Measurements from ENCODE around the gene RNF115.

Gene RNF115

DNA sequence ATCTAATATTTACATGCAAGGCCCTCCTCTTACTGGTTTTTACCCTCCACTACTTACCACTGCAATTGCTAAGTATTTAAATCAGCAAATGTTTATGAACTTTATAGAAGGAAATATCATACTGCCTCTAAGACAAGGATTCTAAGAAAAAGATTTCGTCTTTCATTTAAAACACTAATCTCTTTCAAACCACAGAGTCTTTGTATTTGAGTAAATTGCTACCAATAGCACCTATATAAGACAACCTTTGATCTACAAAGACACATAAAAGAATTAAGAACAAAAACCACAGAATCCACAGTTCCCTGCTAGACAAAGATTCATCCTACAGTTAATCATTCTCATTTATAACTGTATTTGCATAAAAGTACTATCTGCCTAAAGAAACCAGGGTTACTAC is 37.6 kb downstream of the RNF115 start:
- no peak overlapping the region for H3K4ac ChIP-seq (ENCODE audit: low read length)
- no peak overlapping the region for H3K27ac ChIP-seq (replicated peaks; ENCODE audit: low read length)
- WGBS, 2 donors (ENCODE audit: extremely low coverage in 2 of 2, insufficient read length in 2 of 2, insufficient replicate concordance in 1 of 2), result no CpG with 5 or more reads among the region's 1 CpG

DNA sequence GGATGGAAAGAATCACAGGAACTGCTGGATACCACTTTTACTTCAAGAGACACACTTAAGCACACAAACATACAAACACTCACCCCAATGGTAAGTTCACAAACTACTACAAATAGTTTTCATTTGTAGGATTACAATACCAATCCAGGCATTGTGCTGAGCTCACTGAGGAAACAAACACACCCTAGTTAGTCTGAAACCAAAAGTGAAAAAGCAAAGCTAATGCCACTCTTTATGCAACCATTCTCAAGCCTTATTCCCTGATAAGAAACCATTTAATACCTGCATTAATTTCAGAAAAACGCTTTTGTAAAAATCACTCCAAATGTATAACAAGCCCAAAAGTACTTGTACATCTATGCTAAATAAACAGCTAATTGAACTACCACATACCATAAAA is 38.3 kb downstream of the RNF115 start:
- no CpG with 5 or more reads among the region's 1 CpG for WGBS, 2 donors (ENCODE audit: extremely low coverage in 2 of 2, insufficient read length in 2 of 2, insufficient replicate concordance in 1 of 2)

More for the DNA sequence above, 37.6 kb downstream of the RNF115 start:
- no peaks in the 10 kb centered on the region for H3K9me3 ChIP-seq (replicated peaks in 1 of 2; ENCODE audit: control insufficient read depth in 2 of 2, insufficient read depth in 1 of 2, low read depth in 1 of 2, low read length in 2 of 2)
- H3K79me1 ChIP-seq (ENCODE audit: low read depth, low read length), result no peaks in the 10 kb centered on the region
- no peak overlapping the region for H2BK12ac ChIP-seq (ENCODE audit: low read length)
- H4K91ac ChIP-seq (ENCODE audit: low read depth, low read length, poor library complexity), result no peak overlapping the region
- no peak overlapping the region for H3K9ac ChIP-seq (ENCODE audit: low read depth, low read length, poor library complexity)
- no peak overlapping the region for H2BK5ac ChIP-seq (ENCODE audit: low read length)
- H3K23ac ChIP-seq (ENCODE audit: low read depth, low read length, poor library complexity), result no peak overlapping the region
- H2AFZ ChIP-seq (ENCODE audit: low read length), result no peak overlapping the region
- H3K14ac ChIP-seq (ENCODE audit: low read length), result no peak overlapping the region
- DNase-seq (ENCODE audit: low spot score), result no peak
- H4K8ac ChIP-seq (ENCODE audit: low read depth, low read length), result no peak overlapping the region
- H2AK5ac ChIP-seq (ENCODE audit: low read depth, low read length), result no peak overlapping the region
- no peaks in the 10 kb centered on the region for H3K27me3 ChIP-seq (ENCODE audit: control insufficient read depth in 3 of 3, insufficient read depth in 3 of 3, low read depth in 1 of 3, low read length in 3 of 3)
- H3K4me2 ChIP-seq (ENCODE audit: insufficient read depth, low read length, poor library complexity, severe bottlenecking), result no peak overlapping the region
- H3K4me1 ChIP-seq (ENCODE audit: control insufficient read depth in 2 of 2, insufficient read depth in 1 of 2, low read depth in 1 of 2, low read length in 2 of 2), result no peaks in the 10 kb centered on the region
- H3K4me3 ChIP-seq (ENCODE audit: low read length in 2 of 2), result no peak overlapping the region
- H3K36me3 ChIP-seq (replicated peaks in 1 of 2; ENCODE audit: control insufficient read depth in 2 of 2, insufficient read depth in 2 of 2, low read length in 2 of 2), result peaks cover 2 to 38% of the 10 kb centered on the region in 2 donors
- no peak overlapping the region for H3K18ac ChIP-seq (ENCODE audit: low read length)
- no peak overlapping the region for H2BK15ac ChIP-seq (ENCODE audit: low read length)
- no peak overlapping the region for H2BK120ac ChIP-seq (ENCODE audit: low read depth, low read length)

DNA sequence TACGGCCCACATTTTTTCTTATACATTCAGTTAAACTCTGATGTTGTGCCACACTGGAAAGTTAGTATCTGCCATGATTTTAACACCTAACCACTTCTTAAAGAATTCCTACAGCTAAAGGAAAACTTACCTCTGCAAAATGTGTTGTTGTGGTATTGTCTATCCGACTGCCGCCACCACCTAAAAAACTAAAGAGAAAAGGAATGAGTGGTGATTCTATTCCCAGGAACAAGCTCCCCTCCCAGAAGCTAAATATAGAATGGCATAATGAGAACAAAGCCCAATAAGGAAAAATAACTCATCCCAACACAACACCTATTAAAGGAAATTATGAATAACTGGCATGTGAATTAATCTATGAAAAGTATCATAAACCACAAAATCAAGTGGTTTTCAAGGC is 39.5 kb downstream of the RNF115 start:
- H2BK15ac ChIP-seq (ENCODE audit: low read length), result no peak overlapping the region
- H3K36me3 ChIP-seq (replicated peaks in 1 of 2; ENCODE audit: control insufficient read depth in 2 of 2, insufficient read depth in 2 of 2, low read length in 2 of 2), result peaks cover 2 to 45% of the 10 kb centered on the region in 2 donors
- H3K4me2 ChIP-seq (ENCODE audit: insufficient read depth, low read length, poor library complexity, severe bottlenecking), result no peak overlapping the region
- H3K9ac ChIP-seq (ENCODE audit: low read depth, low read length, poor library complexity), result no peak overlapping the region
- no CpG with 5 or more reads among the region's 3 CpGs for WGBS, 2 donors (ENCODE audit: extremely low coverage in 2 of 2, insufficient read length in 2 of 2, insufficient replicate concordance in 1 of 2)
- H2BK12ac ChIP-seq (ENCODE audit: low read length), result no peak overlapping the region
- no peak for DNase-seq (ENCODE audit: low spot score)
- H3K79me1 ChIP-seq (ENCODE audit: low read depth, low read length), result no peaks in the 10 kb centered on the region
- H3K23ac ChIP-seq (ENCODE audit: low read depth, low read length, poor library complexity), result no peak overlapping the region
- H2AFZ ChIP-seq (ENCODE audit: low read length), result no peak overlapping the region
- H2BK120ac ChIP-seq (ENCODE audit: low read depth, low read length), result no peak overlapping the region
- no peak overlapping the region for H2BK5ac ChIP-seq (ENCODE audit: low read length)
- no peak overlapping the region for H3K4ac ChIP-seq (ENCODE audit: low read length)
- H3K27me3 ChIP-seq (ENCODE audit: control insufficient read depth in 3 of 3, insufficient read depth in 3 of 3, low read depth in 1 of 3, low read length in 3 of 3), result no peaks in the 10 kb centered on the region
- H3K4me1 ChIP-seq (ENCODE audit: control insufficient read depth in 2 of 2, insufficient read depth in 1 of 2, low read depth in 1 of 2, low read length in 2 of 2), result no peaks in the 10 kb centered on the region
- no peak overlapping the region for H4K91ac ChIP-seq (ENCODE audit: low read depth, low read length, poor library complexity)
- H3K14ac ChIP-seq (ENCODE audit: low read length), result no peak overlapping the region
- no peak overlapping the region for H2AK5ac ChIP-seq (ENCODE audit: low read depth, low read length)
- no peak overlapping the region for H4K8ac ChIP-seq (ENCODE audit: low read depth, low read length)
- no peak overlapping the region for H3K27ac ChIP-seq (replicated peaks; ENCODE audit: low read length)
- H3K9me3 ChIP-seq (replicated peaks in 1 of 2; ENCODE audit: control insufficient read depth in 2 of 2, insufficient read depth in 1 of 2, low read depth in 1 of 2, low read length in 2 of 2), result no peaks in the 10 kb centered on the region
- no peak overlapping the region for H3K4me3 ChIP-seq (ENCODE audit: low read length in 2 of 2)
- no peak overlapping the region for H3K18ac ChIP-seq (ENCODE audit: low read length)

More for the DNA sequence above, 38.3 kb downstream of the RNF115 start:
- no peak overlapping the region for H2BK120ac ChIP-seq (ENCODE audit: low read depth, low read length)
- no peak overlapping the region for H2AK5ac ChIP-seq (ENCODE audit: low read depth, low read length)
- H3K23ac ChIP-seq (ENCODE audit: low read depth, low read length, poor library complexity), result no peak overlapping the region
- H3K79me1 ChIP-seq (ENCODE audit: low read depth, low read length), result no peaks in the 10 kb centered on the region
- H4K8ac ChIP-seq (ENCODE audit: low read depth, low read length), result no peak overlapping the region
- DNase-seq (ENCODE audit: low spot score), result no peak
- no peak overlapping the region for H2BK5ac ChIP-seq (ENCODE audit: low read length)
- H3K4me1 ChIP-seq (ENCODE audit: control insufficient read depth in 2 of 2, insufficient read depth in 1 of 2, low read depth in 1 of 2, low read length in 2 of 2), result no peaks in the 10 kb centered on the region
- no peaks in the 10 kb centered on the region for H3K9me3 ChIP-seq (replicated peaks in 1 of 2; ENCODE audit: control insufficient read depth in 2 of 2, insufficient read depth in 1 of 2, low read depth in 1 of 2, low read length in 2 of 2)
- H3K27me3 ChIP-seq (ENCODE audit: control insufficient read depth in 3 of 3, insufficient read depth in 3 of 3, low read depth in 1 of 3, low read length in 3 of 3), result no peaks in the 10 kb centered on the region
- H3K18ac ChIP-seq (ENCODE audit: low read length), result no peak overlapping the region
- no peak overlapping the region for H3K4ac ChIP-seq (ENCODE audit: low read length)
- no peak overlapping the region for H2BK15ac ChIP-seq (ENCODE audit: low read length)
- peaks cover 2 to 43% of the 10 kb centered on the region in 2 donors for H3K36me3 ChIP-seq (replicated peaks in 1 of 2; ENCODE audit: control insufficient read depth in 2 of 2, insufficient read depth in 2 of 2, low read length in 2 of 2)
- H3K14ac ChIP-seq (ENCODE audit: low read length), result no peak overlapping the region
- H2BK12ac ChIP-seq (ENCODE audit: low read length), result no peak overlapping the region
- H3K4me2 ChIP-seq (ENCODE audit: insufficient read depth, low read length, poor library complexity, severe bottlenecking), result no peak overlapping the region
- no peak overlapping the region for H2AFZ ChIP-seq (ENCODE audit: low read length)
- H3K4me3 ChIP-seq (ENCODE audit: low read length in 2 of 2), result no peak overlapping the region
- H3K9ac ChIP-seq (ENCODE audit: low read depth, low read length, poor library complexity), result no peak overlapping the region
- H4K91ac ChIP-seq (ENCODE audit: low read depth, low read length, poor library complexity), result no peak overlapping the region
- no peak overlapping the region for H3K27ac ChIP-seq (replicated peaks; ENCODE audit: low read length)

DNA sequence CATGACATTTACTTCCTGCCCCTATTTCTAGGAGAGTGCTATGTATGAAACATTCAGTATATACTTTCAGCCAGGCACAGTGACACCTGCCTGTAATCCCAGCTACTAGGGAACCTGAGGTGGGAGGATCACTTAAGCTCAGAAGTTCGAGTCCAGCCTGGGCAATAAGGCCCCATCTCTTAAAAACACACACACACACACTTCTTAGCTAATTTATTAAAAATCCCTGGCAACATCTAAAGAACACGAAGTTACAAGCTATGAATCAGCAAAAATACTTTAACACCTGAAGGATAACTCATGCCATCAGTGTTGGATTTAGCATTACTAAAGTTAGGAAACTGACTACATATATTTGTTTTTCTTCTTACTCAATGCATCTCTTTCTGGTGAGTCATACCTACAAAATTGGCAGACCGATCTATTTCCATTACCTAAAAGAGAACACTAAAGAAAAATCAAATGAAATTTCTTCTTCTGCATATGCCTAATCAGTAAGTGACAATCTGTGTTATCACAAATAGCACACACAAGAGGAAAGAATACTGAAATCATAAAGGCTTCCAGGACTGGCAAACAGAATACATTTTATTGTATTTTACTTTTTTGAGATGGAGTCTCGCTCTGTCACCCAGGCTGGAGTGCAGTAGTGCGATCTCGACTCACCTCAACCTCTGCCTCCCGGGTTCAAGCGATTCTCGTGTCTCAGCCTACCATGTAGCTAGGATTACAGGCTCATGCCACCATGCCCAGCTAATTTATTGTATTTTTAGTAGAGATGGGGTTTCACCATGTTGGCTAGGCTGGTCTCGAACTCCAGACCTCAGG is 41.4 kb downstream of the RNF115 start:
- no peaks in the 10 kb centered on the region for H3K27me3 ChIP-seq (ENCODE audit: control insufficient read depth in 3 of 3, insufficient read depth in 3 of 3, low read depth in 1 of 3, low read length in 3 of 3)
- H3K4ac ChIP-seq (ENCODE audit: low read length), result no peak overlapping the region
- no CpG with 5 or more reads among the region's 10 CpGs for WGBS, 2 donors (ENCODE audit: extremely low coverage in 2 of 2, insufficient read length in 2 of 2, insufficient replicate concordance in 1 of 2)
- H3K4me1 ChIP-seq (ENCODE audit: control insufficient read depth in 2 of 2, insufficient read depth in 1 of 2, low read depth in 1 of 2, low read length in 2 of 2), result no peaks in the 10 kb centered on the region
- H3K79me1 ChIP-seq (ENCODE audit: low read depth, low read length), result no peaks in the 10 kb centered on the region
- H3K9ac ChIP-seq (ENCODE audit: low read depth, low read length, poor library complexity), result no peak overlapping the region
- H3K27ac ChIP-seq (replicated peaks; ENCODE audit: low read length), result no peak overlapping the region
- no peaks in the 10 kb centered on the region for H3K9me3 ChIP-seq (replicated peaks in 1 of 2; ENCODE audit: control insufficient read depth in 2 of 2, insufficient read depth in 1 of 2, low read depth in 1 of 2, low read length in 2 of 2)
- no peak overlapping the region for H2BK15ac ChIP-seq (ENCODE audit: low read length)
- H2BK12ac ChIP-seq (ENCODE audit: low read length), result no peak overlapping the region
- no peak overlapping the region for H3K18ac ChIP-seq (ENCODE audit: low read length)
- no peak overlapping the region for H4K8ac ChIP-seq (ENCODE audit: low read depth, low read length)
- H2BK5ac ChIP-seq (ENCODE audit: low read length), result no peak overlapping the region
- no peak overlapping the region for H3K14ac ChIP-seq (ENCODE audit: low read length)
- DNase-seq (ENCODE audit: low spot score), result no peak
- no peak overlapping the region for H4K91ac ChIP-seq (ENCODE audit: low read depth, low read length, poor library complexity)
- H3K4me2 ChIP-seq (ENCODE audit: insufficient read depth, low read length, poor library complexity, severe bottlenecking), result no peak overlapping the region
- H3K23ac ChIP-seq (ENCODE audit: low read depth, low read length, poor library complexity), result no peak overlapping the region
- H2AFZ ChIP-seq (ENCODE audit: low read length), result no peak overlapping the region
- H2AK5ac ChIP-seq (ENCODE audit: low read depth, low read length), result no peak overlapping the region
- H3K36me3 ChIP-seq (replicated peaks in 1 of 2; ENCODE audit: control insufficient read depth in 2 of 2, insufficient read depth in 2 of 2, low read length in 2 of 2), result peaks cover 0 to 44% of the 10 kb centered on the region in 2 donors
- H2BK120ac ChIP-seq (ENCODE audit: low read depth, low read length), result no peak overlapping the region
- no peak overlapping the region for H3K4me3 ChIP-seq (ENCODE audit: low read length in 2 of 2)

Data from neuronal stem cell (in vitro differentiated cells).